ENCODE results near the gene VASH2. TPM values are rescaled to one million over a fixed set of nuclear protein-coding genes. Genes with fewer than 3 reads are reported as not detected.

Gene VASH2
- total and polyA plus RNA-seq, 9 donors = 25.3 to 81.7 (median 49.8) TPM

GRCh38 chr1:212966616-212967015 is 16.3 kb downstream of the VASH2 start:
- Histone ChIP-seq H3K4me3 (ENCODE audit: low read length) (no peak overlapping the region), H3K36me3 (ENCODE audit: control insufficient read depth, insufficient read depth, low read length) (peaks cover 59% of the 10 kb centered on the region), H3K9me3 (replicated peaks; ENCODE audit: control insufficient read depth, low read depth, low read length) (no peaks in the 10 kb centered on the region), H3K27me3 (ENCODE audit: control insufficient read depth, insufficient read depth, low read length) (no peaks in the 10 kb centered on the region), H3K4me1 (ENCODE audit: control insufficient read depth, insufficient read depth, low read length) (peaks cover 54% of the 10 kb centered on the region), H3K27ac (ENCODE audit: low read length) (no peak overlapping the region)
- no peak for DNase-seq
- 42% methylated on average over 3 of the region's 5 CpGs for WGBS (ENCODE audit: insufficient coverage)

- Histone ChIP-seq H3K36me3 (ENCODE audit: control insufficient read depth, insufficient read depth, low read length) (peaks cover 59% of the 10 kb centered on the region), H3K9me3 (replicated peaks; ENCODE audit: control insufficient read depth, low read depth, low read length) (no peaks in the 10 kb centered on the region), H3K27ac (ENCODE audit: low read length) (peak overlapping the region; percentile 81), H3K4me3 (ENCODE audit: low read length) (no peak overlapping the region), H3K4me1 (ENCODE audit: control insufficient read depth, insufficient read depth, low read length) (peaks cover 54% of the 10 kb centered on the region), H3K27me3 (ENCODE audit: control insufficient read depth, insufficient read depth, low read length) (no peaks in the 10 kb centered on the region)
- DNase-seq = peak; percentile 80
- WGBS (ENCODE audit: insufficient coverage) = 26% methylated on average over 5 of the region's 8 CpGs
Measured at GRCh38 chr1:212967801-212968200, 17.5 kb downstream of the VASH2 start.

GRCh38 chr1:212968368-212968863 is 18.1 kb downstream of the VASH2 start:
- DNase-seq = peak; percentile 88

GRCh38 chr1:212970085-212970484 is 19.7 kb downstream of the VASH2 start:
- peaks cover 51% of the 10 kb centered on the region for H3K4me1 ChIP-seq (ENCODE audit: control insufficient read depth, insufficient read depth, low read length)
- no peak for DNase-seq
- 85% methylated on average over 4 of the region's 4 CpGs for WGBS (ENCODE audit: insufficient coverage)

More at GRCh38 chr1:212968368-212968863, 18.1 kb downstream of the VASH2 start:
- peaks cover 51% of the 10 kb centered on the region for H3K4me1 ChIP-seq (ENCODE audit: control insufficient read depth, insufficient read depth, low read length)
- H3K4me3 ChIP-seq (ENCODE audit: low read length) = no peak overlapping the region
- no peaks in the 10 kb centered on the region for H3K9me3 ChIP-seq (replicated peaks; ENCODE audit: control insufficient read depth, low read depth, low read length)
- H3K36me3 ChIP-seq (ENCODE audit: control insufficient read depth, insufficient read depth, low read length) = peaks cover 61% of the 10 kb centered on the region
- no peaks in the 10 kb centered on the region for H3K27me3 ChIP-seq (ENCODE audit: control insufficient read depth, insufficient read depth, low read length)
- WGBS (ENCODE audit: insufficient coverage) = 17% methylated on average over 3 of the region's 3 CpGs
- H3K27ac ChIP-seq (ENCODE audit: low read length) = peak overlapping the region; percentile 81

GRCh38 chr1:212971312-212971711 is 21.0 kb downstream of the VASH2 start:
- WGBS (ENCODE audit: insufficient coverage) = 92% methylated on average over 4 of the region's 5 CpGs
- no peak overlapping the region for H3K27ac ChIP-seq (ENCODE audit: low read length)
- no peak for DNase-seq
- no peaks in the 10 kb centered on the region for H3K27me3 ChIP-seq (ENCODE audit: control insufficient read depth, insufficient read depth, low read length)
- H3K9me3 ChIP-seq (replicated peaks; ENCODE audit: control insufficient read depth, low read depth, low read length) = no peaks in the 10 kb centered on the region
- no peak overlapping the region for H3K4me3 ChIP-seq (ENCODE audit: low read length)
- peaks cover 46% of the 10 kb centered on the region for H3K4me1 ChIP-seq (ENCODE audit: control insufficient read depth, insufficient read depth, low read length)
- H3K36me3 ChIP-seq (ENCODE audit: control insufficient read depth, insufficient read depth, low read length) = peaks cover 73% of the 10 kb centered on the region

More at GRCh38 chr1:212970085-212970484, 19.7 kb downstream of the VASH2 start:
- no peak overlapping the region for H3K4me3 ChIP-seq (ENCODE audit: low read length)
- H3K36me3 ChIP-seq (ENCODE audit: control insufficient read depth, insufficient read depth, low read length) = peaks cover 71% of the 10 kb centered on the region
- H3K9me3 ChIP-seq (replicated peaks; ENCODE audit: control insufficient read depth, low read depth, low read length) = no peaks in the 10 kb centered on the region
- H3K27me3 ChIP-seq (ENCODE audit: control insufficient read depth, insufficient read depth, low read length) = no peaks in the 10 kb centered on the region
- H3K27ac ChIP-seq (ENCODE audit: low read length) = no peak overlapping the region

- Histone ChIP-seq H3K27me3 (ENCODE audit: control insufficient read depth, insufficient read depth, low read length) (no peaks in the 10 kb centered on the region), H3K27ac (ENCODE audit: low read length) (no peak overlapping the region), H3K4me3 (ENCODE audit: low read length) (no peak overlapping the region), H3K36me3 (ENCODE audit: control insufficient read depth, insufficient read depth, low read length) (peaks cover 87% of the 10 kb centered on the region), H3K9me3 (replicated peaks; ENCODE audit: control insufficient read depth, low read depth, low read length) (no peaks in the 10 kb centered on the region), H3K4me1 (ENCODE audit: control insufficient read depth, insufficient read depth, low read length) (peaks cover 46% of the 10 kb centered on the region)
- 92% methylated on average over 2 of the region's 4 CpGs for WGBS (ENCODE audit: insufficient coverage)
- no peak for DNase-seq
Measured at GRCh38 chr1:212973426-212973825, 23.1 kb downstream of the VASH2 start.

GRCh38 chr1:212973899-212974298 is 23.6 kb downstream of the VASH2 start:
- Histone ChIP-seq H3K9me3 (replicated peaks; ENCODE audit: control insufficient read depth, low read depth, low read length) (no peaks in the 10 kb centered on the region), H3K36me3 (ENCODE audit: control insufficient read depth, insufficient read depth, low read length) (peaks cover 92% of the 10 kb centered on the region), H3K27me3 (ENCODE audit: control insufficient read depth, insufficient read depth, low read length) (no peaks in the 10 kb centered on the region), H3K27ac (ENCODE audit: low read length) (no peak overlapping the region), H3K4me3 (ENCODE audit: low read length) (no peak overlapping the region), H3K4me1 (ENCODE audit: control insufficient read depth, insufficient read depth, low read length) (peaks cover 46% of the 10 kb centered on the region)
- WGBS (ENCODE audit: insufficient coverage) = 92% methylated on average over 2 of the region's 8 CpGs
- DNase-seq = no peak

- no peak overlapping the region for H3K27ac ChIP-seq (ENCODE audit: low read length)
- no peak for DNase-seq
- H3K27me3 ChIP-seq (ENCODE audit: control insufficient read depth, insufficient read depth, low read length) = no peaks in the 10 kb centered on the region
- WGBS (ENCODE audit: insufficient coverage) = 50% methylated on average over 1 of the region's 6 CpGs
- peaks cover 90% of the 10 kb centered on the region for H3K36me3 ChIP-seq (ENCODE audit: control insufficient read depth, insufficient read depth, low read length)
- H3K4me3 ChIP-seq (ENCODE audit: low read length) = no peak overlapping the region
- H3K9me3 ChIP-seq (replicated peaks; ENCODE audit: control insufficient read depth, low read depth, low read length) = no peaks in the 10 kb centered on the region
- H3K4me1 ChIP-seq (ENCODE audit: control insufficient read depth, insufficient read depth, low read length) = peaks cover 46% of the 10 kb centered on the region
Measured at GRCh38 chr1:212974711-212975110, 24.4 kb downstream of the VASH2 start.

- no peaks in the 10 kb centered on the region for H3K27me3 ChIP-seq (ENCODE audit: control insufficient read depth, insufficient read depth, low read length)
- H3K36me3 ChIP-seq (ENCODE audit: control insufficient read depth, insufficient read depth, low read length) = peaks cover 89% of the 10 kb centered on the region
- 88% methylated on average over 10 of the region's 10 CpGs for WGBS (ENCODE audit: insufficient coverage)
- H3K9me3 ChIP-seq (replicated peaks; ENCODE audit: control insufficient read depth, low read depth, low read length) = no peaks in the 10 kb centered on the region
- H3K27ac ChIP-seq (ENCODE audit: low read length) = no peak overlapping the region
- no peak for DNase-seq
- no peak overlapping the region for H3K4me3 ChIP-seq (ENCODE audit: low read length)
- H3K4me1 ChIP-seq (ENCODE audit: control insufficient read depth, insufficient read depth, low read length) = peaks cover 47% of the 10 kb centered on the region
Measured at GRCh38 chr1:212975111-212975918, 25.0 kb downstream of the VASH2 start.

- 95% methylated on average over 8 of the region's 9 CpGs for WGBS (ENCODE audit: insufficient coverage)
- no peaks in the 10 kb centered on the region for H3K27me3 ChIP-seq (ENCODE audit: control insufficient read depth, insufficient read depth, low read length)
- H3K36me3 ChIP-seq (ENCODE audit: control insufficient read depth, insufficient read depth, low read length) = peaks cover 78% of the 10 kb centered on the region
- H3K4me1 ChIP-seq (ENCODE audit: control insufficient read depth, insufficient read depth, low read length) = peaks cover 59% of the 10 kb centered on the region
- no peaks in the 10 kb centered on the region for H3K9me3 ChIP-seq (replicated peaks; ENCODE audit: control insufficient read depth, low read depth, low read length)
- no peak for DNase-seq
- no peak overlapping the region for H3K27ac ChIP-seq (ENCODE audit: low read length)
- no peak overlapping the region for H3K4me3 ChIP-seq (ENCODE audit: low read length)
Measured at GRCh38 chr1:212976586-212976985, 26.2 kb downstream of the VASH2 start.
